Superior temporal gyrus (tissue), 1 donor: ENCODE measurements around the gene ACR.
"Not testable (repeated sequence)": the region's sequence is repeated elsewhere in the genome, so short reads cannot be mapped to it uniquely, and the experiment has no call there.

Source experiments
- DNase-seq: peaks from one replicate; pipeline ENCODE4 v3.0.0-alpha.2; 2016; ENCODE audit errors: extremely low spot score

Gene ACR

DNA sequence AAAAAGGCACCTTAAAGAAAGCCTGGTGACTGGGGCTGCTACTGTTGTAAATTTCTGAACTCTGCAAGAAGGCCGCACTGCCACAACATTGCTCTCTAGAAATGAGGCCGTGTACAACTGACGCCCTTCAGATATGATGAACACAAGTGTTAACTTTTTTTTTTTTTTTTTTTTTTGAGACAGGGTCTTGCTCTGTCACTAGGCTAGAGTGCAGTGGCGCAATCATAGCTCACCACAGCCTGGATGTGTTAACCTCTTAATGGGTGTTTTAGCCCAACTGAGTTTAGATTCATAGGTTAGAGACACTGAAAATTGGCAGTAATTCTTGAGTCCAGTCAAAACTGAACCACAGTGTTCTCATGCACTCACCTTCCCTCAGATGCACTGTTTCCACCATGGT lies 42.2 kb downstream of the ACR start:
- DNase-seq = not testable (repeated sequence)

DNA sequence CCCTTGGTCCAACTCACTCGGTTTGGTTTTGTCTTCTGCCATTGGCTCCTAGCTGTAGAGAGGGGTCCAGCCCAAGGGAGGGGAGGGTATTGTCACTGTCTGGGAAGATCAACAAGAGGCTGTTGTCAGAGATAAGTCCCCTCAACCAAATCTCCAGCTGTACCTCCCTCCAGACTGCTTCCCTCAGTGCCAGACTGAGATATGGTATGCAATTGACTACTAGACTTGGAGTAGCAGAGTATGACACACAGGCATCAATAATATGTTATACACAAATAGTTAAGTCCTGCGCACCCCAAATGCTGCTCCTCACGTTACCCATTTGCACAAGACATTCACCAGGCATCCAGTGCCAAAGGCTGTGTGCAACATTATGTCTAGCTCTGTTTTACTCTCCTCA lies 44.2 kb downstream of the ACR start:
- not testable (repeated sequence) for DNase-seq

DNA sequence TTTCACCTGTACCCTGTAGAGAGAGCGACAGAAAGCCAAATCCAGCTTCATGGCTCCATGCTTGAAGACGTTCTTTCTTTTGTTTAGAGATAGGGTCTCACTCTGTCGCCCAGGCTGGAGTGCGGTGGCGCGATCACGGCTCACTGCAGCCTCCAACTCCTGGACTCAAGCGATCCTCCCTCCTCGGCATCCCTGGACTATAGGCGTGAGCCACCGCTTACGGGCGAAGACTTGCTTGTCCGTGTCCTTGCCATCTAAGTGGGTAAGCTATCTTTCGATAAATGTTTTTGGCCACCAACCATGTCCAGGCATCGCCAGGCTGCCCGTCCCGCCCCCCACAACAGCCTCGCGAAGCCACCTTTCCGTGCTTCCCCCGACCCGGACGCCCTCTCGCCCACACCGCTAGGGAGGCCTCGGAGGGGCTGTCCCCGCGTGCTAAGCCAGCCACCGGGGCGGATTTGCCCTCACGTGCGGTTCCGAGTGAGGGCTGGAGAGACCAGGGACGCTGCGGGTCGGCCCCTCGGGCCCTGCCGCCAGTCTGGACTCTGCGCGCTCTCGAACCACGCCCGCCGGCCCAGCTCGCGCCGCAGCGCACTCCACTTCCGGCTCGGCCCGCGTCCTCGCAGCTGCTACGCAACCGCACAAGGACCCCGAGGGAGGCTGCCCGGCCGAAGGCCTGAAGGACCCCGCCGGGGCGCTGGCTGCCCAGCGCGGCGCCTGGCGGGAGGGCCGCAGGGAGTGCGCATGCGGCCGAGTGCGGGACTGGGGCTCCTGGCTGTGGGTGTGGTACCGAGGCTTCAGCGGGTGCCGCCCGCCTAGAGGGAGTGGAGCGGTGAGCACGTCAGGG lies 45.3 kb downstream of the ACR start, which contains the start of gene RABL2B:
RABL2B (minus strand) TSS at position 604 of the 847 bp plus-strand sequence. CDS start 1,342 bp downstream, outside the sequence.
- DNase-seq = peak; percentile 83

DNA sequence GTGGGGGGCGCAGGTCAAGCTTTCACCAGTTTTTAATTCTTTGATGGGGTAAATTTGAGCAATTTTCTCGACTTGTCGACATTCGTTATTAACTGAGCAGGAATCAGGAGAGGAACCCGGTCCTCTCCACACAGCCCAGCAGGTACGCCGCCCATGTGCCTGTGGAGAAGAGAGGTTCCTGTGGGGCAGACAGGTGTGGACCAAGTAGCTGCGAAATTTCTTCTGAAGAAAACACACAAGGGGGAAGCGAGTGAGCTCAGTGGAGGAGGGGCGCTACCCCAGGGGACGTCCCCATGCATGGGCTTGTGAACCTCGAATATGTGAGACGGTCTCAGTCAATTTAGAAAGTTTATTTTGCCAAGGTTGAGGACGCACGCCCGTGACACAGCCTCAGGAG lies 45.9 kb downstream of the ACR start:
- not testable (repeated sequence) for DNase-seq

DNA sequence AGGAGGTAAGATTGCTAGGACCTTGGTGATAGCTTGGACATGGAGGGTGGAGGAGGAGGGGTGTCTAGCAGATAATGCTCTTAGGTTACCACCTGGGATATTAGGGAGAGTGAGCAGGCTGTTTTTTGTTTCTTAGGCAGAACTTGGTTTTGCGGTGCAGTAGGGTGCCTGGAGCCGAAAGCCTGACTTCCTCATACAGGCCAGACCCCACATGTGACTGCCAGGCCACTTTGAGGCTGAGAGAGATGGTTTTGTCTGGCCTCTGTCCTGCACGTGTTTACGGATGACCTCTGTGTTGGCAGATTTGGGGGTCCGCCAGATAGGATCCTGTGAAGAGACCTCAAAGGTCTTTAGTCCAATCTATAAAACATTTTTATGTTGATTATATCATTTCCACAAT lies 47.3 kb downstream of the ACR start:
- DNase-seq = not testable (repeated sequence)

DNA sequence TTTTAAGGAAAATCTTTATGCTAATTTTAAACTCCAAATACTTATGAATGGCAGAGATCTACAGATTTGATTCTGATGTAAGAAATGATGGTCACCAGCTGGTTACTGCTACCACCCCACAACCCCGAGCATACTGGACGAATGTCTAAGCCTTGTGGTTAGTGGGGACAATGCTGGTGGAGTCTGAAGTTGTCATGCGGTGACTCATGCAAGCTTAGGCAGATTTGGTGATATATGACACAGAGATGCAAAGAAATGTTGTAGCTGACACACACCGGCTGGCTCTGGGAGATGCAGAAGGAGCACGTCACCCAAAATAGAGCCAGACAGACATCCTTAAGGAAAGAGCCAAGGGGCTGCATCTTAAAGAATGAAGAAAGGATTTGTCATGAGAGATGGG lies 48.9 kb downstream of the ACR start:
- DNase-seq = not testable (repeated sequence)
